ENCODE results near the gene IGSF21. TPM values are rescaled to one million over a fixed set of nuclear protein-coding genes. Genes with fewer than 3 reads are reported as not detected.
A peak's percentile ranks its signal among the peaks of the same experiment; 100 is the strongest.

The IGSF21 gene
- polyA plus RNA-seq, 3 donors: not detected

- Histone ChIP-seq H3K79me2 (ENCODE audit: insufficient read depth, low read length) (no peaks in the 10 kb centered on the region), H3K27me3 (ENCODE audit: control insufficient read depth in 2 of 2, insufficient read depth in 2 of 2, low read length in 2 of 2) (peaks cover 0 to 2% of the 10 kb centered on the region in 2 donors), H3K9ac (ENCODE audit: insufficient read depth, low read length, poor library complexity, severe bottlenecking) (no peak overlapping the region), H4K20me1 (ENCODE audit: insufficient read depth, low read length) (no peaks in the 10 kb centered on the region), H2AFZ (ENCODE audit: insufficient read depth, low read depth, low read length, poor library complexity, severe bottlenecking) (no peak overlapping the region), H3K36me3 (replicated peaks in 1 of 2; ENCODE audit: control insufficient read depth in 1 of 2, insufficient read depth in 2 of 2, low read length in 2 of 2) (no peaks in the 10 kb centered on the region), H3K9me3 (replicated peaks in 1 of 2; ENCODE audit: control insufficient read depth in 1 of 2, insufficient read depth in 1 of 2, low read length in 2 of 2) (no peaks in the 10 kb centered on the region), H3K27ac (ENCODE audit: low read depth in 1 of 2, low read length in 2 of 2) (no peak overlapping the region), H3K4me2 (replicated peaks; ENCODE audit: extremely low read depth, low read length, poor library complexity, severe bottlenecking) (no peak overlapping the region), H3K4me1 (ENCODE audit: control insufficient read depth in 1 of 2, insufficient read depth in 2 of 2, low read length in 2 of 2) (peaks cover 0 to 4% of the 10 kb centered on the region in 2 donors), H3K4me3 (replicated peaks in 1 of 3; ENCODE audit: low read depth in 2 of 3, low read length in 3 of 3) (no peak overlapping the region)
- no peak for DNase-seq
- H3K27me3 Mint-ChIP-seq (ENCODE audit: low read depth in 3 of 3): peaks cover 5 to 19% (median 10%) of the 10 kb centered on the region in 3 donors
- no peak overlapping the region for H3K27ac Mint-ChIP-seq
- 90% methylated on average over 5 of the region's 7 CpGs for WGBS (ENCODE audit: insufficient coverage)
- H3K9me3 Mint-ChIP-seq: peaks cover 0 to 5% (median 0%) of the 10 kb centered on the region in 7 donors
- peaks cover 8% of the 10 kb centered on the region for H3K4me1 Mint-ChIP-seq
- intact Hi-C loops (cut with micrococcal nuclease): no loop called here
- no peak overlapping the region for H3K4me3 Mint-ChIP-seq
- TF ChIP-seq CTCF (IDR thresholded peaks at IDR 0.05): no peak
- H3K36me3 Mint-ChIP-seq: no peaks in the 10 kb centered on the region
Measured at GRCh38 chr1:18179009-18179408, 71.4 kb downstream of the IGSF21 start.

- intact Hi-C loops (cut with micrococcal nuclease): no loop called here
- no peaks in the 10 kb centered on the region for H3K9me3 ChIP-seq (replicated peaks in 1 of 2; ENCODE audit: control insufficient read depth in 1 of 2, insufficient read depth in 1 of 2, low read length in 2 of 2)
- Mint-ChIP-seq H3K36me3 (no peaks in the 10 kb centered on the region), H3K4me1 (peaks cover 8% of the 10 kb centered on the region), H3K4me3 (no peak overlapping the region), H3K27me3 (ENCODE audit: low read depth in 3 of 3) (peaks cover 1 to 16% (median 7%) of the 10 kb centered on the region in 3 donors), H3K9me3 (peaks cover 0 to 2% (median 0%) of the 10 kb centered on the region in 7 donors), H3K27ac (peak overlapping the region in 3 of 7 donors; percentile 8 to 62 (median 14))
- no peaks in the 10 kb centered on the region for H3K27me3 ChIP-seq (ENCODE audit: control insufficient read depth in 2 of 2, insufficient read depth in 2 of 2, low read length in 2 of 2)
- no peak overlapping the region for H3K4me2 ChIP-seq (replicated peaks; ENCODE audit: extremely low read depth, low read length, poor library complexity, severe bottlenecking)
- DNase-seq: peak; percentile 26 to 57 (median 28)
- no peak overlapping the region for H3K27ac ChIP-seq (ENCODE audit: low read depth in 1 of 2, low read length in 2 of 2)
- no peak overlapping the region for H3K9ac ChIP-seq (ENCODE audit: insufficient read depth, low read length, poor library complexity, severe bottlenecking)
- H3K36me3 ChIP-seq (replicated peaks in 1 of 2; ENCODE audit: control insufficient read depth in 1 of 2, insufficient read depth in 2 of 2, low read length in 2 of 2): no peaks in the 10 kb centered on the region
- H3K4me1 ChIP-seq (ENCODE audit: control insufficient read depth in 1 of 2, insufficient read depth in 2 of 2, low read length in 2 of 2): peaks cover 0 to 4% of the 10 kb centered on the region in 2 donors
- H4K20me1 ChIP-seq (ENCODE audit: insufficient read depth, low read length): no peaks in the 10 kb centered on the region
- WGBS (ENCODE audit: insufficient coverage): 54% methylated on average over 12 of the region's 13 CpGs
- no peak for TF ChIP-seq CTCF (IDR thresholded peaks at IDR 0.05)
- H3K4me3 ChIP-seq (replicated peaks in 1 of 3; ENCODE audit: low read depth in 2 of 3, low read length in 3 of 3): no peak overlapping the region
- H2AFZ ChIP-seq (ENCODE audit: insufficient read depth, low read depth, low read length, poor library complexity, severe bottlenecking): no peak overlapping the region
- no peaks in the 10 kb centered on the region for H3K79me2 ChIP-seq (ENCODE audit: insufficient read depth, low read length)
Measured at GRCh38 chr1:18182398-18183160, 75.0 kb downstream of the IGSF21 start.
